HT-29 (cell line): Measurements from ENCODE around the gene FZR1. TPM values are rescaled to one million over a fixed set of nuclear protein-coding genes. Genes with fewer than 3 reads are reported as not detected.

Experiments
- DNase-seq: peaks from one replicate; pipeline ENCODE4 v3.0.0-alpha.2; 2015; ENCODE audit warnings: low spot score
- total RNA-seq: library from RNA; depleted of rRNA; stranded (reverse); fragments of >200 nt; shearing (Covaris generic); gene quantifications from 2 replicates; pipeline ENCODE4 v1.2.3, GENCODE V29; 2014

The FZR1 gene
- total RNA-seq, 1 experiment from 2014 or later: 62.5 TPM

DNA sequence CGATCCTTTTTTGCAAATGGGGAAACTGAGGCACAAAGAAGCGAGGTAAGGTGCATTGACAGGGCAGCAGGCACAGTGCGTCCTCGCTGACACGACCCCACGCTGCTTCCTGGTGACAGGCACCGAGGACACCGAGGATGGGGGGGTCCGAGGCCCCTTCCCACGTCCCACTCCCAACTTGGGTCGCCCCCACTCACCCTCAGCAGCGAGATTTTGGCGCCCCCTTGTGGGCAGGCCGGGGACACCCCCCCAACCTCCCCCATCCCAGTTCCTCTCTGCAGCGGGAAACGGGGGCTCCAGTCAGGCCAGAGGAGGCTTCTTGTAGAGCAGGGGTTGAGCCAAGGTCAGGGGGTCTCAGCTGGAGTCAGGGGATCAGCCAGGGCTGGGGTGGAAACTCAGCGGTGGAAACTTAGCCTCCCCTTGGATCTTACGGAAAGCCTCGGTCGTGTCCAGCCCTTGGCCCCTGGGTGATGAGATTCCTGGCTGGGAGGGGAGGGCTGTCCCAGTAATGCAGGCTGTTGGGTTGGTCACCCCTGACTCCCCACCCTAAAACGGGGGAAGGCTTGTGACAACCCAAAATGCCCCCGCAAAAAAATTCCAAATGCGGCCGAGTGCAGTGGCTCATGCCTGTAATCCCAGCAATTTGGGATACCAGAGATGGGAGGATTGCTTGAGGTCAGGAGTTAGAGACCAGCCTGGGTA is 34.0 kb upstream of the FZR1 start:
- DNase-seq: no peak

DNA sequence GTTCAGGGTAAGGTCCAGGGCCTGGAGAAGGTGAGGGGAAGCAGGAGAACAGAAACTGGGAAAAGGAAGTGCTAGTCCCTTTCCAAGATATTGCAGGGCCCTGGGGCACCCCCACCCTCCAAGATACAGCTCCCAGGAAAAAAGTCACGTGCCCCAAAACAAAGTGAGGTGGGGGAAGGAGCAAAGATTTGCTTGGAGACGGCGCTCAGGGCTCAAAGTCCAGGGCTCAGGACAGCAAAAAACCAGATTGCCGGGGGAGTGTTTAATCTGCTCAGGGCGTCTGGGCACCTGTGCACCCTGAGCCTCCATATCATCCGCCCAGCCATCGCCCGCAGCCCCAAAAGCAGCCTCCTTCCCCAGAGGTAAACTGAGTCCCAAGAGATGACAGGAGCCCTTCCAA is 32.1 kb upstream of the FZR1 start:
- DNase-seq: peak; percentile 17

DNA sequence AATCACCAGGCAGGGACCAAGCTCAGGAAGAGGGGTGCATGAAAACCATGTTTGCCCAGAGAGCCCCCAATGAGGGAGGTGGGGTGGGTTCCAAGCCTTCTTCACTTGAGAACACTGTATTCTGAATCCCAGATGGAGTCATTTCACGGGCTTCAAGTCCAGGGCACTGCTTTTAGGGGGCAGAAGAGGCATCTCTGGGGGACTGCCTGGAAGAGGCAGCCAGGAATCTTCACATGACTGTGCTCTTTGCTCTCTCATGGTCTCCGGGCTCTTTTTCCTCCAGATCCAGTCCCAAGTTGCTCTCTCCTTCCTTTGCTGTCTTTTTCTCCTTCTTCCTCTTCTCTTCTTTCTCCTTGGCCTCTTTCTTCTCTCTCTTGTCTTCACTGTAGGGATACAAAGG is 31.5 kb upstream of the FZR1 start:
- no peak for DNase-seq

DNA sequence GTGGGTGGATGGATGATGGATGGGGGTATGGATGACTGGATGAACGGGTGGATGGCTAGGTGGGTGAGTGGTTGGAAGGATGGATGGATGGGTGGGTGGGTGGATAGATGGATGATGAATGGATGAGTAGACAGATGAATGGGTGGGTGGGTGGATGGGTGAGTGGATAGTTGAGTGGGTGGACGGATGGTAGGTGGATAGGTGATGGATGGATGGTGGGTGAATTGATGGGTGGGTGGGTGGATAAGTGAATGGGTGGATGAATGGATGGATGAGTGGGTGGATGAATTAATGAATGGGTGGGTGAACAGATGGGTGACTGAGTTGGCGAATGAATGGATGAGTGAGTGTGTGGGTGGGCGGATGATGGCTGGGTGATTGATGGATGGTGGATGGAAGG is 30.7 kb upstream of the FZR1 start:
- no peak for DNase-seq

DNA sequence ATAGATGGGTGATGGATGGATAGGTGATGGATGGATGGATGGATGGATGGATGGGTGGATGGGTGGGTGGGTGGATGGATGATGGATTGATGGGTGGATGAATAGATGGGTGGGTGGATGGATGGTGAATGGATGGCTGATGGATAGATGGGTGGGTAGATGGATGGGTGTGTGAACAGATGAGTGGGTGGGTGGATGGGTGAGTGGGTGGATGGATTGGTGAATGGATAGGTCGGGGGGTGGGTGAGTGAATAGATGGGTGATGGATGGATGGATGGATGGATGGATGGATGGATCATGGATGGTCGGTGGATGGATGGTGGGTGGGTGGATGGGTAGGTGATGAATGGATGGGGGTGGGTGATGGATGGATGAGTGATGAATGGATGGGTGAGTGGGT is 29.3 kb upstream of the FZR1 start:
- DNase-seq: no peak

DNA sequence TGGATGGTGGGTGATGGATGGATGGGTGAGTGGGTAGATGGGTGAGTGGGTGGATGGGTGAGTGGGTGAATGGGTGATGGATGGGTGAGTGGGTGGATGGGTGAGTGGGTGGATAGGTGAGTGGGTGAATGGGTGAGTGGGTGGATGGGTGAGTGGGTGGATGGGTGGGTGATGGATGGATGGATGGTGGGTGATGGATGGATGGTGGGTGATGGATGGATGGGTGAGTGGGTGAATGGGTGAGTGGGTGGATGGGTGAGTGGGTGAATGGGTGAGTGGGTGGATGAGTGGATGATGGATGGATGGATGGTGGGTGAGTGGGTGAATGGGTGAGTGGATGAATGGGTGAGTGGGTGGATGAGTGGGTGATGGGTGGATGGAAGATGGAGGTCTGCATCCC is 28.6 kb upstream of the FZR1 start:
- no peak for DNase-seq

DNA sequence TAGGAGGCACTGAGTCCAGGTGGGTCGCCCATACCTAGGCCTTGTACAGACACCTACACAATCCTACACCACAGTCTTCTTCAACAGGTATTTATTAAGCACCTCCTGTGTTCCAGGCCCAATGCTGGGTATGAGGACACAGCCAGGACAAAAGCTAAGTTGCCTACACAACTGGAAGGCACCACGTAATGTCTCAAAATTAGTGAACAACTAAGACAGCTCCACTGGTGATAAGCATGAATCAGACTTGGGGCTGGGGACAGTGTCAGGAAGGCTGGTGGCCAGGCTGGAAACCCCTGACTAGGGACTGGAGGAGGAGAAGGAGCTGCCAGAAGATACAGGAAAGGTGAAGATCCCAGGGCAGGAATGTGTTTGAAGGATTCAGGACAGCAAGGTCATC is 28.2 kb upstream of the FZR1 start:
- no peak for DNase-seq

- DNase-seq: no peak
Observed at GRCh38 chr19:3478409-3479176, 27.5 kb upstream of the FZR1 start.

DNA sequence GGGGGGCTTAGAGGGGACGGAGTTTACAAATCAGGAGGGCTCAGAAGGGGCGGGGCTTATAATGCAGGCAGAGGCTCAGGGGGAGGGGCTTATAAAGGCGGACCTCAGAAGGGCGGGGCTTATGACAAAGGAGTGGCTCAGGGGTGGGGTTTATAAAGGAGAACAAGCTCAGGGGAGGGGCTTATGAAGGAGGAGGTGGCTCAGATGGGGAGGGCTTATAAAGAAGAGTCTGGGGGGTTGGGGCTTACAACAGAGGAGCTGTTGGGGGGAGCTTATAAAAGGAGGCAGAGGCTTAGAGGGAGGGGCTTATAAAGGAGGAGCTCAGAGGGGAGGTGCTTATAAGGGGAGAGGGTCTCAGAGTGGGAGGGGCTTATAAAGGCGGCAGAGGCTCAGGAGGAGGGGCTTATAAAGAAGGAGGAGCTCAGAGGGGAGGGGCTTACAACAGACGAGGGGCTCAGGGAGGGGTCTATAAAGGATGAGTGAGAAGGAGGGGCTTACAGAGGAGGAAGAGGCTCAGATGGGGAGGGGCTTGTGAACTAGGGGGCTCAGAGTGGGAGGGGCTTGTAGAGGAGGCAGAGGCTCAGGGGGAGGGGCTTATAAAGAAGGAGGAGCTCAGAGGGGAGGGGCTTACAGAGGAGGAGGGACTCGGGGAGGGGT is 26.8 kb upstream of the FZR1 start:
- DNase-seq: peak; percentile 14

- DNase-seq: peak; percentile 31
Observed at GRCh38 chr19:3479834-3480215, 26.3 kb upstream of the FZR1 start.

DNA sequence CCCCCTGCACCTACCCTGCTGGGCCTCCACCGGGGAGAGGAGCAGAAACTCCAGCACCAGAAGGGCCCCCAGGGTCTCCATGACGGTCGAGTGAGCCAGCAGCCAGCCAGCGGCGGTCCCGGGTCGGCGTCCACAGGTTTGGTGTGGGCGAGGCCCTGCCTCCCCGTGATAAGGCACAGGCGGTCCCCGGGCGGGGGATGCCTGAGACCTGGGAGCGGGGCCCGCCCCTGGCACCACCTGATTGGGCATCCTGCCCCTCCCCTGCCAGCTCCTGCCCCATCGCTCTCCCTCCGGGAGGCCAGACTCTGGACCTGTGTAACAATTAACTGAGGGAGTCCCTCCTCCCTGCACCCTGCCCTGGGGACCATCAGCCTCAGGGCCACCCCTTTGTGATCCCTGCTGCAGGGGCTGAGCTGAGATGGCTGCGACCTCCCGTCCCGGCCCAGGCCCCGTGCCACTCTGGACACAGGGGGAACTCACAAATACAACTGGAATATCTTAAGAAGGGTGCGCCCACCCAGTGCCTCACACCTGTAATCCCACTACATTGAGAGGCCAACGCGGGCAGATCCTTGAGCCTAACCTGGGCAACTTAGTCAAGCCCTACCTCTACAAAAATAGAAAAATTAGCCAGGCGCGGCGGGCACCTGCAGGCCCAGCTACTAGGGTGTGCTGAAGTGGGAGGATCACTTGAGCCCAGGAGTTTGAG is 25.6 kb upstream of the FZR1 start, which contains the start of gene SMIM24:
Gene SMIM24, minus strand, starts transcription at position 143 of the 709 bp plus-strand sequence. Its CDS starts 62 bp downstream, at position 81.
- no peak for DNase-seq

DNA sequence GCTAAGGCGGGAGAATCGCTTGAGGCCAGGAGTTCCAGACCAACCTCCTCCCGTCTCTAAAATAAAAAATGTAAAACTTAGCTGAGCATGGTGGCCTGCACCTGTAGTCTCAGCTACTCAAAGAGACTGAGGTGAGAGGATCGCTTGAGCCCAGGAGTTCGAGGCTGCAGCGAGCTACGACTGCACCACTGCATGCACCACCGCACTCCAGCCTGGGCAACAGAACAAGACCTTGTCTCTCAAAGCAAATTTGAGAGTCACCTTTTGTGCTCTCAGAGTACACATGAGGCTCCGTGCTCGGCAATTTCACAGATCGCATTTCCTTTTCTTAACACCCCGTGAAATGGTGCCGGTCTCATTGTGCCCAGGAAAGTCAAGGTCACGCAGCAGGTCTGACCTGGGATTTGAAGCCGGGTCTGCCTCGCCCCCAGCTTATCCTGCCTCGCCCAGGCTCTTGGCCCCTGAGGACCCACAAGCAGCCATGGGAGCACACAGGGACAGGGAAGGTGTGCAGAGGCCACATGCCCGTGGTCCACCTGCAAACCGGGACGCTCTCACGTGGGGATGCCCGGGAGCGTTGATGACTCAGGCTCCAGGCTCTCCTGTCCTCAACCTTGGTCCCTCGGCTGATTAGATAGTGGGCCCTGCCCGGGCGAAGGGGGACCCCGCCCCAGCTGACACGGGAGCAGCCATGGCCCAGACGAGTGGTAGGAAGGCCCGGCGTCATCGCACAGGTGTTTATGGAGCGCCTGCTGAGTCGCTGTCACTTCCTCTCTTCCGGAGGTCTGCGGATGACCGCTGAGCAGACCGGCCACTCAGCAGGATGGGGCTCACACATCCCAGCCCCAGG is 24.6 kb upstream of the FZR1 start:
- no peak for DNase-seq

- peak; percentile 45 for DNase-seq
Observed at GRCh38 chr19:3482507-3483225, 23.4 kb upstream of the FZR1 start.

- DNase-seq: peak; percentile 25
Observed at GRCh38 chr19:3483226-3483628, 22.9 kb upstream of the FZR1 start, which contains the start of gene SMIM44. TSS of gene SMIM44 (minus strand) at chr19:3483441. CDS start at chr19:3483403, 38 bp downstream.

- no peak for DNase-seq
Observed at GRCh38 chr19:3491396-3492119, 14.6 kb upstream of the FZR1 start.

GRCh38 chr19:3492131-3492839 is 13.8 kb upstream of the FZR1 start:
- DNase-seq: no peak

GRCh38 chr19:3492919-3493318 is 13.2 kb upstream of the FZR1 start:
- DNase-seq: no peak

- DNase-seq: no peak
Observed at GRCh38 chr19:3493651-3494050, 12.5 kb upstream of the FZR1 start.

GRCh38 chr19:3494051-3494450 is 12.1 kb upstream of the FZR1 start:
- no peak for DNase-seq
